Muscle of leg (tissue), 11 donors: ENCODE measurements around the gene RNF39. TPM values are rescaled to one million over a fixed set of nuclear protein-coding genes. Genes with fewer than 3 reads are reported as not detected.

Source experiments
- DNase-seq: peaks from one replicate; pipeline ENCODE4 v3.0.0; 2013
- H3K27ac ChIP-seq: one replicate; pipeline ENCODE4 v1.5.1; 2013; ENCODE audit warnings: mild to moderate bottlenecking, low read length, control low read depth
- H3K27me3 ChIP-seq: one replicate; pipeline ENCODE4 v1.6.1; 2013; ENCODE audit warnings: low read length; ENCODE audit not compliant: control insufficient read depth, insufficient read depth
- H3K36me3 ChIP-seq: one replicate; pipeline ENCODE4 v1.6.1; 2013; ENCODE audit warnings: low read length; ENCODE audit not compliant: control insufficient read depth, insufficient read depth
- H3K4me1 ChIP-seq: one replicate; pipeline ENCODE4 v1.6.1; 2013; ENCODE audit warnings: low read length; ENCODE audit not compliant: control insufficient read depth, insufficient read depth
- H3K4me3 ChIP-seq: one replicate; pipeline ENCODE4 v1.5.1; 2013; ENCODE audit warnings: low read length, control low read depth
- H3K9me3 ChIP-seq: replicated peaks from 2 replicates; pipeline ENCODE4 v1.6.1; 2013; ENCODE audit warnings: low read depth, low read length; ENCODE audit not compliant: control insufficient read depth
- WGBS: methylation state at CpG from one replicate; pipeline ENCODE4 v1.1.5; 2013; ENCODE audit warnings: missing lambda C conversion rate; ENCODE audit not compliant: insufficient coverage; 5-methylcytosine and 5-hydroxymethylcytosine counted together
- polyA plus RNA-seq, 8 donors: library from polyadenylated mRNA; unstranded; fragments of 120-200 nt; gene quantifications; one replicate each; pipeline versions ENCODE4 v1.2.1 to v1.2.3, GENCODE V29; 2013; ENCODE audit warnings: inconsistent platforms in 1 of 8, low replicate concordance in 1 of 8; ENCODE audit not compliant: insufficient read length in 8 of 8, insufficient read depth in 1 of 8
- total RNA-seq: library from RNA; stranded (reverse); fragments of 120-200 nt; gene quantifications from one replicate; pipeline ENCODE4 v1.2.4, GENCODE V29; 2013

The RNF39 gene
- total and polyA plus RNA-seq, 9 donors = 0.46 to 1.1 (median 0.67) TPM; not detected in 1

- WGBS = 60% methylated on average over 2 of the region's 4 CpGs
- H3K4me1 ChIP-seq = peaks cover 17% of the 10 kb centered on the region
- H3K36me3 ChIP-seq = no peaks in the 10 kb centered on the region
- no peak overlapping the region for H3K27ac ChIP-seq
- H3K27me3 ChIP-seq = peaks cover 70% of the 10 kb centered on the region
- H3K9me3 ChIP-seq = no peaks in the 10 kb centered on the region
- no peak for DNase-seq
- H3K4me3 ChIP-seq = no peak overlapping the region
These were observed 22.6 kb upstream of the RNF39 start for GRCh38 chr6:30097902-30098768.

- no peaks in the 10 kb centered on the region for H3K9me3 ChIP-seq
- H3K27ac ChIP-seq = no peak overlapping the region
- no peak for DNase-seq
- H3K4me1 ChIP-seq = peaks cover 16% of the 10 kb centered on the region
- WGBS = no CpG with 5 or more reads among the region's 1 CpG
- H3K27me3 ChIP-seq = peaks cover 67% of the 10 kb centered on the region
- no peaks in the 10 kb centered on the region for H3K36me3 ChIP-seq
- H3K4me3 ChIP-seq = no peak overlapping the region
These were observed 21.3 kb upstream of the RNF39 start for GRCh38 chr6:30096829-30097228.

- no peak for DNase-seq
- no peaks in the 10 kb centered on the region for H3K36me3 ChIP-seq
- no peak overlapping the region for H3K4me3 ChIP-seq
- H3K4me1 ChIP-seq = peaks cover 3% of the 10 kb centered on the region
- H3K27ac ChIP-seq = no peak overlapping the region
- 60% methylated on average over 3 of the region's 5 CpGs for WGBS
- no peaks in the 10 kb centered on the region for H3K9me3 ChIP-seq
- H3K27me3 ChIP-seq = peaks cover 50% of the 10 kb centered on the region
These were observed 18.5 kb upstream of the RNF39 start for GRCh38 chr6:30093951-30094661.

GRCh38 chr6:30092852-30093543 is 17.4 kb upstream of the RNF39 start:
- Histone ChIP-seq H3K4me1 (peaks cover 3% of the 10 kb centered on the region), H3K9me3 (no peaks in the 10 kb centered on the region), H3K36me3 (no peaks in the 10 kb centered on the region), H3K27me3 (peaks cover 42% of the 10 kb centered on the region), H3K4me3 (no peak overlapping the region), H3K27ac (no peak overlapping the region)
- WGBS = no CpG with 5 or more reads among the region's 6 CpGs
- DNase-seq = no peak

- no peak for DNase-seq
- no peaks in the 10 kb centered on the region for H3K36me3 ChIP-seq
These were observed 16.2 kb upstream of the RNF39 start for GRCh38 chr6:30091577-30092381.

GRCh38 chr6:30087876-30088275 is 12.3 kb upstream of the RNF39 start:
- peaks cover 3% of the 10 kb centered on the region for H3K4me1 ChIP-seq
- no peaks in the 10 kb centered on the region for H3K36me3 ChIP-seq
- H3K27ac ChIP-seq = no peak overlapping the region
- DNase-seq = no peak
- H3K4me3 ChIP-seq = no peak overlapping the region
- no peaks in the 10 kb centered on the region for H3K9me3 ChIP-seq
- H3K27me3 ChIP-seq = peaks cover 12% of the 10 kb centered on the region
- WGBS = 67% methylated on average over 3 of the region's 5 CpGs

More at GRCh38 chr6:30091577-30092381, 16.2 kb upstream of the RNF39 start:
- H3K27me3 ChIP-seq = peaks cover 32% of the 10 kb centered on the region
- H3K4me3 ChIP-seq = no peak overlapping the region
- peaks cover 3% of the 10 kb centered on the region for H3K4me1 ChIP-seq
- H3K9me3 ChIP-seq = no peaks in the 10 kb centered on the region
- H3K27ac ChIP-seq = no peak overlapping the region
- 38% methylated on average over 11 of the region's 11 CpGs for WGBS

- Histone ChIP-seq H3K36me3 (no peaks in the 10 kb centered on the region), H3K4me3 (no peak overlapping the region), H3K4me1 (peaks cover 16% of the 10 kb centered on the region), H3K27me3 (peaks cover 67% of the 10 kb centered on the region), H3K9me3 (no peaks in the 10 kb centered on the region), H3K27ac (no peak overlapping the region)
- no peak for DNase-seq
- WGBS = 33% methylated on average over 1 of the region's 4 CpGs
These were observed 1.6 kb upstream of the RNF39 start for GRCh38 chr6:30077218-30077617.

GRCh38 chr6:30075790-30076732 is 492 bp upstream of the RNF39 start:
- Histone ChIP-seq H3K27me3 (peaks cover 79% of the 10 kb centered on the region), H3K36me3 (no peaks in the 10 kb centered on the region), H3K4me3 (no peak overlapping the region), H3K4me1 (peaks cover 24% of the 10 kb centered on the region), H3K9me3 (no peaks in the 10 kb centered on the region), H3K27ac (no peak overlapping the region)
- WGBS = 21% methylated on average over 3 of the region's 22 CpGs
- no peak for DNase-seq
